ENCODE measurements around the gene GEMIN4.
"Not testable (repeated sequence)": the region's sequence is repeated elsewhere in the genome, so short reads cannot be mapped to it uniquely, and the experiment has no call there.

Gene GEMIN4

DNA sequence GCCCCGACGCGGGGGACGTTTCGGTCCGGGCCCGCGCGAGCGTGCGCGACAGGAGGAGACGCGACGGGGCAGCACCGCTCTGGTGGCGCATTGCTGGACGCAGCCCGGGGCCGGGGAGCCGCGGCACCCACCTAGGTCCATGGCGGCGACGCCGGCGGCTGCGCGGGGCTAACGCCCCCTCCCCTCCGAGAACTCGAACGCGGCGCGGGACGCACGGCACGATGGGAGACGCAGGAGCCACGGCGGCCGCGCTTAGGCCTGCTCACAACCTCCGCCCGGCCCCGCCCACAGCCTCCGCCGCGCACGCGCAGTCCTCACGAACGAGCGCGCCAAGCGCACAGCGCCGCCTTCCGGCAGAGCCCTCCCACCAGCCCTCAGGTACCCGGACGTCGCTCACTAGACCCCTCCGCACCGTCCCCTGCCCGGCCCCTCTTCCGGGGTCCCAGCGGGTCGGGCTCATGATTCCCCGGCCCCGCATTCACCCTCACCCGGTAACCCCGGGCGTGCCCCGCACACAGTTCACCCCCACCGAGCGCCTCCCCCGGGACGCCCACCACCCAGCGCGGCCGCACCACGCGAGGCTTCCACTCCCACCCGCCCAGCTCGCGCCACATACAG is at the start of gene GEMIN4:
TSS of gene GEMIN4 (minus strand) at position 263 of the 618 bp plus-strand sequence. CDS start at position 141, 122 bp downstream.
- peak; percentile 64 for DNase-seq

- no peak for DNase-seq
Measured at GRCh38 chr17:801660-802059, 49.6 kb upstream of the GEMIN4 start.

GRCh38 chr17:800446-801242 is 48.6 kb upstream of the GEMIN4 start:
- DNase-seq = no peak

GRCh38 chr17:799261-799660 is 47.2 kb upstream of the GEMIN4 start:
- DNase-seq = no peak

- no peak for DNase-seq
Measured at GRCh38 chr17:798246-798645, 46.2 kb upstream of the GEMIN4 start.

GRCh38 chr17:797236-797840 is 45.3 kb upstream of the GEMIN4 start:
- no peak for DNase-seq

GRCh38 chr17:796609-797008 is 44.5 kb upstream of the GEMIN4 start:
- no peak for DNase-seq

DNA sequence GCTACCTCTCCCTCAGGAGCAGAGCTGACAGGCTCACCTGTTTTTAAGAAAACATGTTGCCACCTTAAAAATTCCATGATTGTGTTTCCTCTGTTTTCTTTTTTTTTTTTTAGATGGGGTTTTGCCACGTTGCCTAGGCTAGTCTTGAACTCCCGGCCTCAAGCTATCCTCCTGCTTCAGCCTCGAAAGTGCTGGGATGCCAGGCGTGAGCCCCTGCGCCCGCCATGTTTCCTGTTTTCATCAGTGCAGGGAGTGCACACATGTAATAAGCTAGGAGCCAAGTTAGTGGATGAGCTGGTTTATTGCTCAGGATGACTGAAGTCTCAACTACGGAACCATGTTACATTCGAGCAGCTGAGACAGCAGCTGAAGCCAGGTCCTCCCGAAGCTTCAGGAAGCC is 43.7 kb upstream of the GEMIN4 start:
- DNase-seq = no peak

DNA sequence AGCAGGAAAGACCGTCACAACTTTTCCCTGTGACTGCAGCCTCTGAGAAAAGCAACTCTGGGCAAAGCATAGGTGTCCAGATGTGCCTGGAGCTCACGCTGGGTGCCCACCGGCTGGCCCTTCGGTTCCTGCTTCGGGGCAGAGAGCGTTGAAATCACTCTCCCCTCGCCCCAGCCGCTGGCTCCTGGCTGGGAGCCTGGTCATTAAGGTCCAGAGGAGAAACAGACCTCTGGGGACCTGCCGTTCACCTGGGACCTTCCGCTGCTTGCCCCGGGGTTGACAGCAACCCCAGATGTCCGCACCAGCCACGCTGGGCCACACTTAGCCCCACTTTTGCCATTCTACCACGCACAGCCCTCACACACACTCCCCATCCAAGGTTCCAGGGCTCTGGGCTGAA is 43.2 kb upstream of the GEMIN4 start:
- no peak for DNase-seq

DNA sequence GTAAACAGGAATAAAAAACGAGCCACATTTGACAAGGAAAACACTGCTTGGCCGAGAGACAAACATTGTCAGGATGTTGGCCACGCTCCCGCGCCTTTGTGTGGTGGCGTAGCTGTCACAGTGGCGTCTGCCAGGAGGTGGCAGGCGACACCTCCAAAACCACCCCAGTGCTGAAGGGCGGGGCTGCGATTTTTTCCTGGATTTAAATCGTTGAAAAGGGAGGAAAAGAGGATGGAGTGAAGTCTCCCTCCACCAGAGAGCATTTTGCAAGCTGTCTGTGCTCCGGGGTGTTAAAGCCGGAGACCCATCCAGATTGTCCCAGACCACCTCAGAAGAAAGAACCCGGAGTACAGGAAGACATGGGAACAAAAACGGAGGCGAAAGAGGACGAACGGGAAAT is 42.8 kb upstream of the GEMIN4 start:
- peak; percentile 4 for DNase-seq

DNA sequence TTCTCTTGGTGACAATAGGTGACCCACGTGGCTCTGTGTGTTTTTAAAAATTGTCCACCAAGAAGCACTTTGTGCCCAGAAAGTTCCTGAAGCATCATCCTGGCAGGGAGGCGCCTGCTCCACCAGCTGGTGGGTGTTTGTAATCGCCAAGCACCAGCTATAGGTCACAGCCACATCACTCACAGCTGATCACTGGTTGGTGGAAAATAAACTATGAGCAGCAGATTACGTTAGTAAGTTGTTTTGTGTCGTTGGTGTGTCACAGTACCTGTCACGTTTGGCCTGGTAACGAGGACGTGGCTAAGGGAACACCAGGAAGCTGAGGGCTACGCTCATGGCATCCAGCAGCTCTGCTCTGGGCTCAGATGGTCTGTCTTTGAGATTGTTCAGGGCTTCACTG is 40.2 kb upstream of the GEMIN4 start:
- no peak for DNase-seq

DNA sequence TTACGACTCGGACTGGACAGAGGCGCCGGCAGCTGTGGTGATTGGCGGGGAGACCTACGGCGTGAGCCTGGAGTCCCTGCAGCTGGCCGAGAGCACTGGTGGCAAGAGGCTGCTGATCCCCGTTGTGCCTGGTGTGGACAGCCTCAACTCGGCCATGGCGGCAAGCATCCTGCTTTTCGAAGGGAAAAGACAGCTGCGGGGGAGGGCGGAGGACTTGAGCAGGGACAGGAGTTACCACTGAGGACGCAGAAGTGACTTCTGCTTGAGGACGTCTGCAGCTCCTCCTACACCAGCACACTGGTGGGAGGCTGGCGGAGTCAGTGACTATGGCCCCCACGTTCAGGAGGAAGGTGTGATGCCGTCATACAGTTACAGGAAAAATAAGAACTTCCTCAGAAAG is 39.8 kb upstream of the GEMIN4 start:
- no peak for DNase-seq

DNA sequence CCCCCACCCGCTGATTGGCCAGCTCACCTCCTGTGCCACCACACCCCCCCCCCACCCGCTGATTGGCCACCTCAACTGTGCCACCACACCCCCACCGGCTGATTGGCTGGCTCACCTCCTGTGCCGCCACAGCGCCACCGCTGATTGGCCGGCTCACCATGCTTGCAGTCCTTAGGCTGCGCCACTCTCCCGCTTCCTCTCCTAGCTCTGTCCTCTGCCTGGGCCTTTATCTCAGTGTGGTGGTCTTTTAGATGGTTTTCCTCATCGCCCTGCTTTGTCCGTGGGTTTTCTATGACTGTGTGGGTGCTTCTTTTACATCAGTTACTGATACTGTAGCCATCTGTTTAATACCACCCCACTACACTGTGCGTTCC is 38.8 kb upstream of the GEMIN4 start:
- not testable (repeated sequence) for DNase-seq

GRCh38 chr17:789931-790873 is 38.1 kb upstream of the GEMIN4 start:
- not testable (repeated sequence) for DNase-seq

GRCh38 chr17:789160-789840 is 37.2 kb upstream of the GEMIN4 start:
- no peak for DNase-seq

- no peak for DNase-seq
Measured at GRCh38 chr17:788551-788950, 36.5 kb upstream of the GEMIN4 start.

DNA sequence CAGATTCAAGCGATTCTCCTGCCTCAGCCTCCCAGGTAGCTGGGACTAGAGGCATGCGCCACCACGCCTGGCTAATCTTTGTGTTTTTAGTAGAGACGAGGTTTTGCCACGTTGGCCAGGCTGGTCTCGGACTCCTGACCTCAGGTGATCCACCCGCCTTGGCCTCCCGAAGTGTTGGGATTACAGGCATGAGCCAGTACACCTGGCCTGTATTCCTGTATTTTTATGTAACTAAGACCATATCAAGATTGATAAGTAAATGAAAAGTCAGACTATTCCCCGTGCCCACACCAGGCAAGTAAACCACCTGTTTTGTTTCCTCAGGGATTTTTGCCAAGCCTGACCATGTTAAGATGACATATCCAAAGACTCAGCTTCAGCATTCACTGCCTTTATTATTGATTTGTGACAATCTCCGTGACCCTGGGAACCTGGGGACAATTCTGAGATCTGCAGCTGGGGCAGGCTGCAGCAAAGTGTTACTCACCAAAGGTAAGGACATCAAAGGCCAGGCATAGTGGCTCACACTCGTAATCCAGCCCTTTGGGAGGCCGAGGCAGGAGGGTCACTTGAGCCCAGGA is 35.7 kb upstream of the GEMIN4 start:
- no peak for DNase-seq

- not testable (repeated sequence) for DNase-seq
Measured at GRCh38 chr17:785901-786300, 33.8 kb upstream of the GEMIN4 start.

- DNase-seq = no peak
Measured at GRCh38 chr17:784143-784542, 32.1 kb upstream of the GEMIN4 start.

- peak; percentile 32 for DNase-seq
Measured at GRCh38 chr17:781805-782731, 30.0 kb upstream of the GEMIN4 start, which contains the start of the genes GLOD4 and MRM3. TSS of gene GLOD4 (minus strand) at chr17:782280. CDS start at chr17:782255, 25 bp downstream. TSS of gene MRM3 (plus strand) at chr17:782353. CDS start at chr17:782379, 26 bp downstream.

DNA sequence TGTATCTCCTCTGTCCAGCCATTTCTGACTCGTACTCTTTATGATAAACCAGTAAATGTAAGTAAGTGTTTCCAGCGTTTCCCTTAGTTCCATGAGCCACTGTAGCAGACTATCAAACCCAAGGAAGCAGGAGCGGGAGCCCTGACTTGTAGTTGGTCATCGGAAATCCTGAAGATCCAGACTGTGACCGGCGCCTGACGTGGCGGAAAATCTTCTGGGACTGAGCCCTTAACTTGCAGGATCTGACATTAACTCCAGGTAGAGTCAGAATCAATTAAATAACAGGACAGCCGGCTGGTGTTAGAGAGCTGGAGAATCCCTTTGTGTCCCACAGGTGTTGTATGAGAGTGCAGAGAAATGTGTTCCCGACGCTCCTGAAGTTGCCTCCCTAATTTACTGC is 26.0 kb upstream of the GEMIN4 start:
- DNase-seq = no peak
